CD4-positive, alpha-beta T cell treated with Interleukin-15 for 1 hour (primary cell): ENCODE measurements around the gene WDR6.
"Not testable (repeated sequence)": the region's sequence is repeated elsewhere in the genome, so short reads cannot be mapped to it uniquely, and the experiment has no call there.

Source experiments
- DNase-seq: peaks from one replicate; pipeline ENCODE4 v3.0.0-alpha.2; 2020

Gene WDR6

DNA sequence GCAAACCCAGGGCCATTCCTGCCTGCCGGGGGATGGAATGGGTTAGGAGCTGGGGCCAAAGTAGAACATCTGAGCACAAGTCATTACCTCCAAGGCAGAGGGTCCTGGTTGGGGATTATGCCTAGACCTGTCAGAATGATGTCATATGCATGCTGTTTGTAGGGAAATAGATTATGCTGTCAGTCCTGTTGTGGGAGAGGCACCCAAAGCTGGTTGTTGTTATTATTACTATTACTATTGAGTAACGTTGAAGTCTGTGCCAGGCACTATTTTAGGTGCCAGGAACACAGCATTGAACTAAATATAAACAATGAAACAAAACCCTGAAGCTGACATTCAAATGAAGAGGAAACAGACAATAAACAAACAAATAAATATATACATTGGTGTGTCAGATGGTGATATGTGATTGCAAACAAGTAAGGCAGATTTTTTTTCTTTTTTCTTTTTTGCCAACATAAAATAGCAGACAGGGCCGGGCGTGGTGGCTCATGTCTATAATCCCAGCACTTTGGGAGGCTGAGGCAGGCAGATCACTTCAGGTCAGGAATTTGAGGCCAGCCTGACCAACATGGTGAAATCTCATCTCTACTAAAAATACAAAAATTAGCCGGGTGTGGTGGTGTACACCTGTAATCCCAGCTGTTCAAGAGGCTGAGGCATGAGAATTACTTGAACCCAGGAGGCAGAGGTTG lies 15.2 kb upstream of the WDR6 start:
- no peak for DNase-seq

GRCh38 chr3:48993834-48994233 lies 13.4 kb upstream of the WDR6 start:
- DNase-seq = no peak

- DNase-seq = no peak
Observed at GRCh38 chr3:48996640-48997039, 10.6 kb upstream of the WDR6 start.

DNA sequence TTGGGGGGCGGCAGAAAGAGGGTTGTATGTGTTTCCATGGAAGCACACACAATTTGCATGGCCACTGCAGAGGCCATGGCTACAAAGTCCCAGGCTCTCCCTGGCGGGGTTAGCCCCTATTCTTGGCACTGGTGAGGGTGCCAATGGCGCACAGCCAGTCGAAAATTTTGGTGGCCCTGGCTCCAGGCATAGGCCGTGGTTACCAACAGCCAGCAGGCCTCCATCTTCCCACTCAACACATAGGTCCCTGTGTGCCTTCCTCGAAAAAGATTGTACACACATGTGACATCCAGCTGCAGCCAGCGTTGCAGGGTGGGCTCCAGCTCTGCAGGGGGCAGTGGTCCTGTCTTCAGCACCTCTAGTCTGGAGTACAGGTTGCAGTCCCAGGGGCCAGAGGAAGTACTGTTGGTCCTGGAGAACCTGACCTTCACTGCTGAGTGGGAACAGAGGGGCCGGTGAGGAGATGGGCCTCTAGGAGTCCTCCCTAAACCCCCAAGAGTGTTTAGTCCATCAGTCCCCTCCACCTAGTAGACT lies 10.0 kb upstream of the WDR6 start:
- no peak for DNase-seq

DNA sequence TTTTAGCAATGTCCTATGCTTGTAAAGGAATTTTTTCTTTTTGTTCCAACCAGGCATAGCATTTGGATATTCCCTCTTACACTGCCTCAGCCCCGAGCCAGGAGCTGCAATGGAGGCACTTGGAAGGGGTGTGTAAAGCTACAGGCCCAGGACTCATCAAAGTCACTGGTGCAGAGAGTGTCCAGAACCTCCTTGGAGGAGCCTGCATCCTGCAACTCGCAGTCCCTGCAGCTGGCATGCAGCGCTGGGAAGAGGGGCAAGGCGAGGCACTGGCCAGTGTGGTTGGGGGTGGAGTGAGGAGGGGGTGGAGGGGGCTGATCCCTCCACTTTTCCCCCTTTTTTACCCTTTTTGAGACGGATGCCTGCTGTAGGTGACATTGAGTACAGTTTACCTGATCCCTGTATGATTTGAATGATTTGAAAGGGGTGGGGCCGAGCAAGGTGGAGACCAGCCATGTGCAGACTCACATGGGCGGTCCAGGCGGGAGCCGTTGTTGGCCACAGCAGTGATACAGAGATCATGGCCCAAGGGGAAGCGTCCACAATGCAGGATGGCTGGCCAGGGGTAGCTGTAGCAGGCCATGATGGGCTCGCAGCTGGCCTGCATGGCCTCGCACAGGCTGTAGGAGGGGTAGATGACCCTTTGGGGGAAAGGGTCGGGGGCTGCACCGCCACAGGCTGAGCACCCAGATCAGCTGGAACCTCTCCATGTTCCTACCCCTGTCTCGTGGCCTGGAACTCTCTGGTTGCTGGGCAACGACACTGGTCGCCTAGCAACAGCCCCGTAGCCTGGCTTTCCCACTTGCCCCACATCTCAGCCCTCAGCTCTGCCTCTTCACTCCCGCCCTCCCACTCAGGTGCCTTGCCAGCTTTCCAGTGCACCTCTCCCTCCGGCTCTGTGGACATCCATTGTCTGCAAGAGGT lies 9.2 kb upstream of the WDR6 start:
- DNase-seq = no peak

- DNase-seq = no peak
Observed at GRCh38 chr3:48999085-48999858, 7.9 kb upstream of the WDR6 start.

GRCh38 chr3:49001155-49001554 lies 6.0 kb upstream of the WDR6 start:
- DNase-seq = no peak

GRCh38 chr3:49004352-49005302 lies 2.6 kb upstream of the WDR6 start:
- no peak for DNase-seq

DNA sequence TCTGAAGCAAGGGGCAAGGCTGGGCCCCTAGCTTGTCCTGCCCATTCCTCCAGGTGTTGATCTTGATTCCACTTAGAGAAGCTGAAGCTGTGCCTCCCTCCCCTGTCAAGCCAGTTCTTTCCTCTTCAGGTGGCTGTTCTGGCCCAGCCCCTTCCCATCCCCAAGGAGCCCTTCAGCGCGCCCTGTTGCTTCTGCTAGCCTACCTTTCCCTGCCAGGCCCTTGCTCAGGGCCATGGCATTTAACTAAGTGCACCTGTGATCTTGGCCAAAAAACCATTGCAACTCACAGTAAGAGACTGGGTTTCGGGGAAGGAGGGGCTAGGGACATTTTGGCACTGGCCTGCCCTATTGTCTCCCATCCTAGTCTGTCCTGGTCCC lies 1.9 kb upstream of the WDR6 start:
- no peak for DNase-seq

- no peak for DNase-seq
Observed at GRCh38 chr3:49005998-49006397, 1.2 kb upstream of the WDR6 start.

- peak; percentile 30 for DNase-seq
Observed at GRCh38 chr3:49006408-49007067, 653 bp upstream of the WDR6 start.

DNA sequence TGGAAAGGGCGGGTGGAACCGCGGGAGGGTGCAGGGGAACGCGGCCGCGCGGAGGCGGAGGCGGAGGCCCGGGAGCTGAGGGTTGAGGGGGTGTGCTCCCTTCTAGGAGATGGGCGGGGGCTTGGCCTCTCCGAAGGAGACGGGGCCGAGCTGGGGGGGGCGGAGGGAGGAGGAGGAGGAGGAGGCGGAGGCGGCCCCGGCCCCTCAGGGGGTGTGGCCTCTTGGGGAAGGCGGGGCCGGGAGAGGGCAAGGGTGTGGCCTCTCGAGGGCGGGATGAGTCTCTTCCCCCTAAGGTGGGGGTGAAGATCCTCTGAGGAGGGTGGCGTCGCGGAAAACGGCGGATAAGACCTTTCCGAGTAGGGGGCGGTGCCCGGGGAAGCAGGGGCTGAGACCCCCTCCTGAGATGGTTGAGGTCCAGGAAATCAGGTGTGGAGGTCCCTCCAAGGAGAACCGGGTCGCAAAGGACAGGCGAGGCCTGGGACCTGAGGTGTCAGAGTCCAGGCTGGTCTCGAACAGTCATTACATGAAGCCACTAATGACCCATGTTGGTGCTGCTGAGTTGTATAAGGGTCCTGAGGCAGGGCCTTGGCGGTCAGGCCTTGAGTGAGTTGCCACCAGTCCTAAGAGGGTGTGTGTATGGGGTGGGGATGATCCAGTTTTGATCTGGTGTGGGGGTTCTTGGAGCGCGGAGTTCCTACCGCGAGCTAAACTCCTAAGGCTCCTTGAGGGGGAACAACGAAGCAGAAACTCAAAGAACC lies 759 bp downstream of the WDR6 start:
- peak; percentile 89 for DNase-seq

GRCh38 chr3:49008627-49009026 lies 1.4 kb downstream of the WDR6 start:
- DNase-seq = not testable (repeated sequence)

- no peak for DNase-seq
Observed at GRCh38 chr3:49009396-49009795, 2.2 kb downstream of the WDR6 start.

DNA sequence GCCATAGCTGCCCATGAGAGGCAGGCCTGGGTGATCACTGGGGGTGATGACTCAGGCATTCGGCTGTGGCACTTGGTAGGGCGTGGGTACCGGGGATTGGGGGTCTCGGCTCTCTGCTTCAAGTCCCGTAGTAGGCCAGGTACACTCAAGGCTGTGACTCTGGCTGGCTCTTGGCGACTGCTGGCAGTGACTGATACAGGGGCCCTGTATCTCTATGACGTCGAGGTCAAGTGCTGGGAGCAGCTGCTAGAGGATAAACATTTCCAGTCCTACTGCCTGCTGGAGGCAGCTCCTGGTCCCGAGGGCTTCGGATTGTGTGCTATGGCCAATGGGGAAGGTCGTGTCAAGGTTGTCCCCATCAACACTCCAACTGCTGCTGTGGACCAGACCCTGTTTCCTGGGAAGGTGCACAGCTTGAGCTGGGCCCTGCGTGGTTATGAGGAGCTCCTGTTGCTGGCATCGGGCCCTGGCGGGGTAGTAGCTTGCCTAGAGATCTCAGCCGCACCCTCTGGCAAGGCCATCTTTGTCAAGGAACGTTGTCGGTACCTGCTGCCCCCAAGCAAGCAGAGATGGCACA lies 5.3 kb downstream of the WDR6 start:
- no peak for DNase-seq

DNA sequence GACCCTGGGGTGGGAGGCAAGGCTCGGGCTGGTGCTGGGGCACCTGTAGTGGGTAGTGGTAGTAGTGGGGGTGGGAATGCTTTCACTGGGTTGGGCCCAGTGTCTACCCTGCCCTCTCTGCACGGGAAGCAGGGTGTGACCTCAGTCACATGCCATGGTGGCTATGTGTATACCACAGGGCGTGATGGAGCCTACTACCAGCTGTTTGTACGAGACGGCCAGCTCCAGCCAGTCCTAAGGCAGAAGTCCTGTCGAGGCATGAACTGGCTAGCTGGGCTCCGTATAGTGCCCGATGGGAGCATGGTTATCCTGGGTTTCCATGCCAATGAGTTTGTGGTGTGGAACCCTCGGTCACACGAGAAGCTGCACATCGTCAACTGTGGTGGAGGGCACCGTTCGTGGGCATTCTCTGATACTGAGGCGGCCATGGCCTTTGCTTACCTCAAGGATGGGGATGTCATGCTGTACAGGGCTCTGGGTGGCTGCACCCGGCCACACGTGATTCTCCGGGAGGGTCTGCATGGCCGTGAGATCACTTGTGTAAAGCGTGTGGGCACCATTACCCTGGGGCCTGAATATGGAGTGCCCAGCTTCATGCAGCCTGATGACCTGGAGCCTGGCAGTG lies 6.0 kb downstream of the WDR6 start:
- no peak for DNase-seq

GRCh38 chr3:49013738-49014660 lies 6.8 kb downstream of the WDR6 start:
- peak; percentile 58 for DNase-seq

- DNase-seq = no peak
Observed at GRCh38 chr3:49015072-49015471, 7.9 kb downstream of the WDR6 start.

- DNase-seq = no peak
Observed at GRCh38 chr3:49015765-49016164, 8.6 kb downstream of the WDR6 start.
